Right atrium auricular region (tissue), 2 donors: Measurements from ENCODE around the gene CMTM2. TPM values are rescaled to one million over a fixed set of nuclear protein-coding genes. Genes with fewer than 3 reads are reported as not detected.
A peak's percentile ranks its signal among the peaks of the same experiment; 100 is the strongest.

Source experiments
- DNase-seq: peaks from one replicate; pipeline ENCODE4 v3.0.0-alpha.2; 2019; ENCODE audit warnings: low spot score
- H3K27ac ChIP-seq, 2 donors: fragments of 200-600 bp; sonication (generic); 1 replicate in 1 of 2; 2 replicates in 1 of 2; pipeline ENCODE4 v1.5.1; 2016 to 2019
- H3K27me3 ChIP-seq, 2 donors: fragments of 200-600 bp; sonication (generic); one replicate each; pipeline versions ENCODE4 v1.5.1 to v1.6.0; 2017 to 2019
- H3K36me3 ChIP-seq: fragments of 200-600 bp; sonication (generic); one replicate; pipeline ENCODE4 v1.5.1; 2016
- H3K4me1 ChIP-seq, 2 donors: fragments of 200-600 bp; sonication (generic); one replicate each; pipeline versions ENCODE4 v1.5.1 to v1.6.0; 2017 to 2019
- H3K4me3 ChIP-seq, 2 donors: fragments of 200-600 bp; sonication (generic); 1 replicate in 1 of 2; 2 replicates in 1 of 2; pipeline ENCODE4 v1.5.1; 2017 to 2019; ENCODE audit warnings: mild to moderate bottlenecking in 1 of 2, moderate library complexity in 1 of 2
- H3K9me3 ChIP-seq, 2 donors: fragments of 200-600 bp; sonication (generic); one replicate each; pipeline ENCODE4 v1.5.1; 2019
- total RNA-seq, 2 donors: library from RNA; depleted of rRNA; stranded (reverse); fragments of >200 nt; gene quantifications; one replicate each; pipeline ENCODE4 v1.1.0, GENCODE V29; 2016
- TF ChIP-seq, protein P1 (sequence below), 2 donors: fragments of 200-600 bp; sonication (generic); IDR thresholded peaks; one replicate each; pipeline ENCODE4 v1.5.1; 2019; ENCODE audit warnings: antibody characterized with exemption in 2 of 2

The CMTM2 gene
- total RNA-seq, 2 donors from 2014 or later, result not detected

DNA sequence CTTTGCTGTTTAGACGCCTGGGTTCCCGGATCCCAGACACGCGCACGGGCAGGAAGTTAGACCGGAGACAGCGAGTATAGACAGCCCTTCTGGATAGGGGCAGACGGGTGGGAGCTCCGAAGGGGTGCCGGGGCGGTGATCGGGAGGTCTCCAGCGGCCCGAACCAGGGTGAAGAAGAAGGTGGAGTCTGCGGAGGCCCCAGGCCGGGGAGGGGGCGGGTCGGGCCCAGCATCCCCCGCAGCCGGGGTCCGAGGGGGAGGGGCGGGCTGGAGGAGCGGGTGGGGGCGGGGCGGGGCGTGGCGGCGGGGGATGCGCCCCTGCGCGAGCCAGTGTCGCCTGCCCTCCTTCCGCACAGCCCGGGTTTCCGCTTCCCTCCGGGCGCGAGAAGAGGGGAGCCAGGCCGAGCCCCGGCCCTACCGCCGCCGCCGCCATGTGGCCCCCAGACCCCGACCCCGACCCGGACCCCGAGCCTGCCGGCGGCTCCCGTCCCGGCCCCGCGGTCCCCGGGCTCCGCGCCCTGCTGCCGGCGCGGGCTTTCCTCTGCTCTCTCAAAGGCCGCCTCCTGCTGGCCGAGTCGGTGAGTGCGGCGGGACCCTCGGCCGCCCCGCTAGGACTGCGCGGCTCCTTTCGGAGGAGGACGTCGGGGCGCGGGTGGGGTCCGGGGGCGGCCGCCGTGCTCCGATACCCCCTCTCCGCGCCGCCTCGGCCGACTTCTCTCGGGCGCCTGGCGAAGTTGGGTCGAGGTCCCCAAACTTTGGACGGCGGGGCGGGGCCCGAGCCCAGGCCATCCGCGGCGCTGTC, 25.3 kb downstream of the CMTM2 start, which contains the start of gene CMTM3:
TSS of gene CMTM3 (plus strand) at position 329 of the 801 bp plus-strand sequence. CDS start at position 431, 102 bp downstream.
- Histone ChIP-seq H3K4me1 (peaks cover 3 to 38% of the 10 kb centered on the region in 2 donors), H3K36me3 (peaks cover 8% of the 10 kb centered on the region), H3K9me3 (no peaks in the 10 kb centered on the region), H3K27me3 (no peaks in the 10 kb centered on the region), H3K4me3 (peak within 1 kb of the TSS; percentile 71 to 83), H3K27ac (peak within 1 kb of the TSS; percentile 86 to 91)
- DNase-seq, result no peak
- TF ChIP-seq, protein P1, sequence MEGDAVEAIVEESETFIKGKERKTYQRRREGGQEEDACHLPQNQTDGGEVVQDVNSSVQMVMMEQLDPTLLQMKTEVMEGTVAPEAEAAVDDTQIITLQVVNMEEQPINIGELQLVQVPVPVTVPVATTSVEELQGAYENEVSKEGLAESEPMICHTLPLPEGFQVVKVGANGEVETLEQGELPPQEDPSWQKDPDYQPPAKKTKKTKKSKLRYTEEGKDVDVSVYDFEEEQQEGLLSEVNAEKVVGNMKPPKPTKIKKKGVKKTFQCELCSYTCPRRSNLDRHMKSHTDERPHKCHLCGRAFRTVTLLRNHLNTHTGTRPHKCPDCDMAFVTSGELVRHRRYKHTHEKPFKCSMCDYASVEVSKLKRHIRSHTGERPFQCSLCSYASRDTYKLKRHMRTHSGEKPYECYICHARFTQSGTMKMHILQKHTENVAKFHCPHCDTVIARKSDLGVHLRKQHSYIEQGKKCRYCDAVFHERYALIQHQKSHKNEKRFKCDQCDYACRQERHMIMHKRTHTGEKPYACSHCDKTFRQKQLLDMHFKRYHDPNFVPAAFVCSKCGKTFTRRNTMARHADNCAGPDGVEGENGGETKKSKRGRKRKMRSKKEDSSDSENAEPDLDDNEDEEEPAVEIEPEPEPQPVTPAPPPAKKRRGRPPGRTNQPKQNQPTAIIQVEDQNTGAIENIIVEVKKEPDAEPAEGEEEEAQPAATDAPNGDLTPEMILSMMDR (IDR thresholded peaks at IDR 0.05), result peak; percentile 92 to 93

DNA sequence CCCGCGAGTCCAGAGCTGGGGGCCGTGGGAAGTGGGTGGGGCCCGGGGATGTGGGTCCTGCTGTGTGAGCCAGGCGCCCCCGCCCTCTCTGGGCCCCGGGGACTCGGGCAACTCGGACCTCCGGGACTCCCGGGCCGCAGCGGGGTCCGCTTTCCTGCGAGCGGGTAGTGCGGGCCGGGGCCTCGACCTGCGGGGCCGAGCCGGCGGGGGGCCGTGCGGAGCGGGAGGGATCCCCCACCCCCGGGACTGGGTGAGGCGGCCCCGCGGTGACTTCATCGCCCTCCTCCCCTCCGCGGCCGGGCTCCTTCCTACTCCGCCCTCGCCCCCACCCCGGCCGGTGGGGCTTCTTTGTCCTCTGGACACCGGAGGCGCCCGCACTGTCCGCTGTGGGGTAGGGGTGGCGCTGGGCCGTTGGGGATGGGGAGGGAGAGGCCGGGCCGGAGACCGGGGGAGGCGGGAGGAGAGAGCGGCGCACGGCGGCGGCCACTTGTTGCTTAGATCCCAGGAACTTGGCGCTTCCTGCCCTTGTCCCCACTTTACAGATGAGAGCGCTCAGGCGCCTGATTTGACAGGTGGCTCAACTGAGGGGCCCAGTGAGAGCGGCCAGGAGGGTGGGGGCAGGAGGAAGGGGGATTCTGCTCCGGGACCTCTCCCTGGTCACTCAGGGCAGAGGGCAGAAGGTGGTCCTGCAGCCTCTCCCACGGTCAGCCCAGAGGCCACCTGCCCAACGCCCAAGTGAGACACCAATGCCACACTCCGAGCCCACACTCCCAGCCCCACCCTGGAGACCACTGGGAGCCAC, 26.1 kb downstream of the CMTM2 start:
- Histone ChIP-seq H3K36me3 (peaks cover 16% of the 10 kb centered on the region), H3K27me3 (no peaks in the 10 kb centered on the region), H3K9me3 (no peaks in the 10 kb centered on the region), H3K4me3 (peak overlapping the region; percentile 71 to 83), H3K27ac (peak overlapping the region; percentile 86 to 91), H3K4me1 (peaks cover 3 to 38% of the 10 kb centered on the region in 2 donors)
- TF ChIP-seq, protein P1 (IDR thresholded peaks at IDR 0.05), result peak in 1 of 2 donors; percentile 37
- no peak for DNase-seq

DNA sequence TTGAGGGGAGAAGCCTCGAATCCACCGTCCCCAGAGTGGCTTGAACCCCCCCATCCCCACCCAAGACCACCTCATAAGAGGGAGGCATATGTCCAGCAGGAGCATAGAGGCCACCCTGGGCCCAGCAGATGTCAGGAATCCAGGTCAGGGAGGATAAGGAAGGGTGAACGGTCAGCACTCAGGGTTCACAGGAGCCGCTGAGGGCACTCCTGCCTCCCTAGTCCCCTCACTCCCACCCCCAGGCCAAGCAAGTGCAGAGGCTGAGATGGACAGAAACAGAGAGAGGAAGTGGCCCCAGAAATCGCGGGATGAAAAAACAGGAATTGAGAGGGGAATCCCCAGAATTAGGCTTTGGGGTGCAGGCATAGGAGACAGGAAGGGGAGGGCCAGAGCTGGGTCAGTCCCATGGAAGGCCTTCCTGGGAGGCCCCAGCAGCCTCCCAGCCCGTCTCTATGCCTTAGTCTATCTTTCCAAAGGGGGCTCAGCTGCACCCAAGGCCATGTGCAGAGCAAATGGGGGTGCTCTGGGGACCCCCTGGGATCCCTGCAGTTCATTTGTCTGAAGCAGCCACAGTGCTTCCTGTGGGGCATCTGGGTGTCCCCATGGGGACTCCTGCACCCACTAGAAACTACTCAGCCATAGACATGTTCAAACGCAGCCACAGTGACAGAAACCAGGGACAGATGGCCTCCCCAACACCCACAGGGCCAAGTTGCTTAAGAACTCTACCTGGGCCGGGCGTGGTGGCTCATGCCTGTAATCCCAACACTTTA, 26.9 kb downstream of the CMTM2 start:
- Histone ChIP-seq H3K27ac (peak overlapping the region; percentile 86 to 91), H3K4me3 (peak overlapping the region; percentile 71 to 83), H3K36me3 (peaks cover 22% of the 10 kb centered on the region), H3K4me1 (peaks cover 3 to 38% of the 10 kb centered on the region in 2 donors), H3K27me3 (no peaks in the 10 kb centered on the region), H3K9me3 (no peaks in the 10 kb centered on the region)
- no peak for DNase-seq
- TF ChIP-seq, protein P1 (IDR thresholded peaks at IDR 0.05), result no peak

DNA sequence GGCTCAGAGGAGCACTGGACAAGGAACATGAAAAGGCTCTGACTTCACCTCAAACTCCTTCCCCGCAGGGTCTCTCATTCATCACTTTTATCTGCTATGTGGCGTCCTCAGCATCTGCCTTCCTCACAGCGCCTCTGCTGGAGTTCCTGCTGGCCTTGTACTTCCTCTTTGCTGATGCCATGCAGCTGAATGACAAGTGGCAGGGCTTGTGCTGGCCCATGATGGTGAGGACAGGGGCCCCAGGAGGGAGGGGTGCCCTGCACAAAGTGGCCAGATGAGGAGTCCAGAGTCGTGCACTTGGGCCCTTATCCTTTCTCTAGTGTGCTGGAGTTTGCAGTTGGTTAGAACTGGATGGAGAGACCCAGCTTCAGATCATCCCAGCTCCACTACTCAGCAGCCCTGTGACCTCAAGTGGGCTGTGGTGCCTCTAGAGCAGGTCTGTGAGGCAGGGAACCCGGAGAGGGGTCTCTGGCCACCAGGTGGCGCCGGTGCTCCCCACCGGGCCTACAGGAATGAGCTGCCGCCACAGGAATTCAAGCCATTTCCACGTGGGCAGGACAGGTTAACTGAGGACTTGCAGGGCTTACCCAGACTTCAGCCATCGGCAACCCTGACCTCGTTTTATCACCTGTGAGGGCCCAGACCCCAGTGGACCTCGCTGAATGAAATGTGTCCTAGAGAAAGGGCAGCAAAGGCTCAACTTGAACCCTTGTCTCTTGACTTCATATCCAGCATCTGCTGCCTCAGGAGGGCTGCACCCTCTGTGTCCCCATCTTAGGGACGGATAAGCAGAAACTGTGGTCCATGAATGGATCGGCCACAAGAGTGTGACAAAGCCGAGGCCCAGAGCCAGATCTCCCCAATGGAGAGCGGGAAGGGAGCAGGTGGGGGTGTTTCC, 29.2 kb downstream of the CMTM2 start:
- Histone ChIP-seq H3K4me3 (no peak overlapping the region), H3K36me3 (peaks cover 44% of the 10 kb centered on the region), H3K4me1 (peaks cover 3 to 35% of the 10 kb centered on the region in 2 donors), H3K27ac (peak overlapping the region in 1 of 2 donors; percentile 40), H3K27me3 (no peaks in the 10 kb centered on the region), H3K9me3 (no peaks in the 10 kb centered on the region)
- TF ChIP-seq, protein P1 (IDR thresholded peaks at IDR 0.05), result peak; percentile 83 to 95
- peak; percentile 91 for DNase-seq
